HG03159 (cell line): ENCODE results near the gene STAMBPL1.
"Not testable (repeated sequence)": the region's sequence is repeated elsewhere in the genome, so short reads cannot be mapped to it uniquely, and the experiment has no call there.

Experiments used
- ATAC-seq: cut with Tn5 transposase; IDR thresholded peaks from one replicate; pipeline ENCODE4 v1.9.1; 2021; ENCODE audit warnings: mild to moderate bottlenecking, moderate library complexity; ENCODE audit not compliant: unreplicated experiment

The STAMBPL1 gene

DNA sequence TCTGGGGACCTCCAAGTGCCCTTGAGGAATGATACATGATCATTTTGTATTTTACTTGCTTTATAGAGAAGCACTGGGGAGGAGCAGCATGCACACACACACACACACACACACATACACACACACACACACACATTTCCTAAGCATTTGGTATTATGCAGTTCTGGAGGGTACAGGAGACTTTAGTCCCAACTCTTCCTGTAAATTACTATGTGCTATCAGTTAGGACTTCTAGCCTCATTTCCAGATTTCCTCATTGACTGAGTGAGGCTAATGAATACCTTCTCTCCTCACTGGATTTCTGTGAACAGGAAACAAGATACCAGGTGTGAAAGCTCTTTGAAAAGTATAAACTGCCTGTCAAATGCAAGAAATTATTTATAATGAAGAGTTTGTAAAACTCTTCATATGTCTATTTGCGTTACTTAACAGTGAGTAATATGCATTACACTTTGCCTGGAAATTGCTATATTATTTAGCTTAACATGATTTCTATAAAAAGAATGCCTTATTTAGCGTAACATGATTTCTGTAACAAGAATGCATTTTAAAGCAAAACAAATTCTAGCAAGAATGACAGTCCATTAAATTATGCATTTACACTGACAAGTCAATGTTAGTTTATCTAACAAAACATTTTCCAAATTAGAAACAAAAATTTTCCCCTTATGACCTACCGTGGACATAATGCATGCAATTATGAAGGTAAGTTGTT, 38.3 kb downstream of the STAMBPL1 start:
- ATAC-seq, result no peak

DNA sequence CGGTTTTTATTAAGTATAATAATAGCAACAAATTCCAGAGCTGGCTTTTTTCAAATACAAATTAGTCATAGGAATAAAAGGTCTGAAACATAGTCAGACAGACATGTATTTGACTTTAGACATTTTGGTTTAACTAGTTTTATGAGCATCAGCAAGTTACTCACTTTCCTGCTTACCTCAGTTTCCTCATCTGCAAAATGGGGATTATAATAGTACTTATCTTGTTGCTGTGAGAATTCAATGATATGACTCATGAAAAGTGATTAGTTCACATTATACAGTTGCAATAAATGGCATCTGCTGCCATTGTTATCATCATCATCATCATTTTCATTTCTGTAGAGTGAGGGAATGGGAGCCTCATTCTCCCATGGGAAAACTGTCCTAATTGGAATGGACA, 39.0 kb downstream of the STAMBPL1 start:
- ATAC-seq, result no peak

DNA sequence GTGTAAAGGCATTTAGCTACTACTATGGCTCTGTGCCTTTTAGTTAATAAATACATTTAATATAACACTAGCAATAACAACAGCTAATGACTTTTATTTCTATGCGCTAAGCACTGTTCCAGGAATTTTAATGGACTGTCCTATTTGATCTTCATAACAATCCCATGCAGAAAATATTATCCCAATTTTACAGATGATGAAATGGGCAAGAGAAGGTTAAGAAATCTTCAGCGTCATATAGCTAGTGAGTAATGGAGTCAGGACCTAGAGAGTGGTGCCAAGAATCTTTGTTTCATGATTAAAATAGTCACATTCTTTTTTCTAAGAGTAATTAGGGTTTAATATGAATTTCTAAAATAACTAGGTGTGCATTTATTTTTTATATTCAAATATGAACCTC, 40.2 kb downstream of the STAMBPL1 start:
- ATAC-seq, result no peak

DNA sequence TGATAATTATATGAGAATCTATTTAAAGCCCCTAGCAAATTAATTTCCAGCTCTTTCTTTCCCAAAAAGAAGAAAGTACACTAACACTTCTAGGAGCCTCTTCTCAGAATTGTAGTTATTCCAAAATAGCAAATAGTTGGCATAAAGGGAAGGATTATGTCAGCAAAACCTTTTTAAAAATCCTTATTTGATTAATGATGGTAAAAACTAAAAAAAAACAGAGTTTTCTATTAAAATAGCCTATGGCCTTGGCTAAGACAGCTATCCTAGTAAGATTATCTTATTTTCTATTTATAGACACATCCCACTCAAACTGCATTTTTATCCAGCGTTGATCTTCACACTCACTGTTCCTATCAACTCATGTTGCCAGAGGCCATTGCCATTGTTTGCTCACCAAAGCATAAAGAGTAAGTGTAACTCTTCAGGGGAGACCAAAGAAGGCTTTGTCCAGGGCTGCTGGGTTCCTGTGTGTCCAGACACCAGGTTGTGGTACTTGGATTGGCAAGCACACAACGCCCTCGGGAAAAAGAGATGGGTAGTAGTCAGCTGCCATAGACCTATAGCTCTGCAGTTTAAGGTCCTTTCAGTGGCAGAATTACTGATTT, 41.0 kb downstream of the STAMBPL1 start:
- ATAC-seq, result no peak

DNA sequence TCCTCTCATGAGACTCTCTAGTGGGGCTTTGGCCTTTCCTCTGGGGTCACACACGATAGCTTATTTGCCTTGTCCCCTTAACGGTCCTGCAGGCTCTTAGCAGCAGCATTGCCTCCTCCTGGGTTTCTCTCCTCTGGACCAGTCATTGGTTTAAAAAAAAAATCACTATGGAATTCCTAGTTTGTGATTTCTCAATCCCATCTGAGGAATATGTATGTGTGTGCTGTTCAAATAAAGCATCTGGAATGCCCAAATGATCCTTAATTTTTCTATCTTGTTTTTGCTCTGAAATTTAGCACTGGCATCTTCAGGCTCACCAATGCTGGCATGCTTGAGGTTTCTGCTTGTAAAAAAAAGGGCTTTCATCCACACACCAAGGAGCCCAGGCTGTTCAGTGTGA, 42.0 kb downstream of the STAMBPL1 start:
- ATAC-seq, result no peak

- ATAC-seq, result no peak
Measured at GRCh38 chr10:88923520-88923919, 43.5 kb downstream of the STAMBPL1 start.

GRCh38 chr10:88926566-88927415, 46.7 kb downstream of the STAMBPL1 start:
- no peak for ATAC-seq

DNA sequence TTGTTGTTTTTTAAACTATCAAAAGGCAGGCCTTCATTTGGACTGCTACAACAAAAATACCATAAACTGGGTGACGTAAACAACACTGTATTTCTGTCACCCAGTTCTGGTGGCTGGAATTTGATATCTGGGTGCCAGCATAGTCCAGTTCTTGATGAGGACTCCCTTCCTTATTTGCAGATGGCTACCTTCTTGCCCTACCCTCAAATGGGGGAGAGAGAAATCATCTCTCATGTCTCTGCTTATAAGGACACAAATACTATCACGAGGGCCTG, 47.3 kb downstream of the STAMBPL1 start:
- ATAC-seq, result no peak

- ATAC-seq, result no peak
Measured at GRCh38 chr10:88928254-88928653, 48.2 kb downstream of the STAMBPL1 start.

DNA sequence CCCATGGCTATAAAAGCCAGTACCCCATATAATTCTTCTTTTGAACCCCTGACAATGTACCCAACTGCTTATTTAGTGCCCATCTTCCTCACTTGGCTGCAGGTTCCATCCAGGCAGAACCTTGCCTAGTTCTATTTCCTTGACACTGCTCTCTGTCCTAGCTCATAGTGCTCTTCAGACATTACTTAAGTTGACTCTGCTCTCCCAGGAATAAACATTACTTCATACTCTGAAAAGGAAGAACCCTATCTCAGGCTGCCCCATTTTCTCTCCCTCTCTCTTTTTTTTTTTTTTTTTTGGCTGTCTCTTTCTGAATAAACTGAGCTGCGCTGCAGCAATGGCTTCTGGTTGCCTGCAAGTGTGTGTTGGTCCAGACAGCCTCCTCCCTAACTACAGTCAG, 51.5 kb downstream of the STAMBPL1 start:
- no peak for ATAC-seq

DNA sequence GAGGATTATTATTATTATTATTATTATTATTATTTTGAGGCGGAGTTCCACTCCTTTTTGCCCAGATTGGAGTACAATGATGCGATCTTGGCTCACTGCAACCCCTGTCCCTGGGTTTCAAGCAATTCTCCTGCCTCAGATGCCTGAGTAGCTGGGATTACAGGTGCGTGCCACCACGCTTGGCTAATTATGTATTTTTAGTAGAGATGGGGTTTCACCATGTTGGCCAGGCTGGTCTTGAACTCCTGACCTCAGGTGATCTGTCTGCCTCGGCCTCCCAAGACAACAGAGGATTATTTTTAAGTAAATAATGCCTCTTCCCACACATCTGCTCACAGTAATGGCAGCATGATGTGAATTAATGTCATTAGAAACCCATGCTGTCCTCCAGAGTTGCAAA, 52.0 kb downstream of the STAMBPL1 start:
- ATAC-seq, result not testable (repeated sequence)

GRCh38 chr10:88932539-88933256, 52.7 kb downstream of the STAMBPL1 start:
- ATAC-seq, result peak; percentile 61

- no peak for ATAC-seq
Measured at GRCh38 chr10:88933564-88933963, 53.5 kb downstream of the STAMBPL1 start.

DNA sequence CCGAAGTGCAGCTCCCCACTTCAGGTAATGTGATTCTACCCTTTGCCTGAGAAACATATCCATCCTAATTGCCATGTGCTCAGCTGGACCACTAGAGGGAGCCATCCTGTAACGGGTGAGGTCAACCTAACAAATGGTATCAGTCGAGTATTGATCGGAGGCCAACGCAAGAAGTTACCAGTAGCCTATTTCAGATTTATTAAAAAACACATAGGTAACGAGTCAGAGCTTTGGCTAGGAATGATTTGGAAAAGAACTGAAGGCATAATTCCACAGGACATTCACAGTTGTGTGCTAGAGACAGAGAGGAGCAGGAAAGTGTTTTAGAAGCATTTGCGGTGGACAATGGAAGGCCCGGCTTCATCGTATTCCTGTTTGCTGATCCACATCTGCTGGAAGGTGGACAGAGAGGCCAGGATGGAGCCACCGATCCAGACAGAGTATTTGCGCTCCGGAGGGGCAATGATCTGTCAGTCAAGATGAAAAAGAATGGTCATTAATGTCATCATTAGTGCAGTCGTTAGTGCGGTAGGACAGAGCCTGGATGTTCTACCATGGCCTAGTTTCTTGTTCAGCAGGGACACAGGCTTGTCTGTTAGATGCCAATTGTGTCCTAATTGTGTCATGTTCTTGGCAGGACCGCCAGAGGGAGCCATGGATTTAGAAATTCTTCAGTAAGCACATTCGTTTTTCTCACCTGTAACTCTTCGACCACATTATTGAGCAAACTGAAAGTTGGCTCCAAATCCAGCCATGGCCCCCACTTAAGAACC, 55.0 kb downstream of the STAMBPL1 start:
- ATAC-seq, result peak; percentile 46

GRCh38 chr10:88936656-88937055, 56.6 kb downstream of the STAMBPL1 start:
- ATAC-seq, result no peak

DNA sequence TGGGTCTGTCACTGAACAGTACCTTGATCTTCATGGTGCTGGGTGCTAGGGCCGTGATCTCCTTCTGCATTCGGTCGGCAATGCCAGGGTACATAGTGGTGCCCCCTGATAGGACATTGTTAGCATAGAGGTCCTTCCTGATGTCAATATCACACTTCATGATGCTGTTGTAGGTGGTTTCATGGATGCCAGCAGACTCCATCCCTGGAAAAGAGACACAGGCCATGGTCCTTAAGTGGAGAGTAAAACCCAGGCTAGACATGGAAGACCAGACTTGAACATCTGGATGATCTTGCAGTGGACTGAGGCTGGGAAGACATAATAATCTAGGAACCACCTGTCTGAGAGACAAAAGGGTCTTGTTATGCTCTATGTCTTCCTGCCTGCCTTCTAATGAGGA, 58.0 kb downstream of the STAMBPL1 start:
- ATAC-seq, result no peak

DNA sequence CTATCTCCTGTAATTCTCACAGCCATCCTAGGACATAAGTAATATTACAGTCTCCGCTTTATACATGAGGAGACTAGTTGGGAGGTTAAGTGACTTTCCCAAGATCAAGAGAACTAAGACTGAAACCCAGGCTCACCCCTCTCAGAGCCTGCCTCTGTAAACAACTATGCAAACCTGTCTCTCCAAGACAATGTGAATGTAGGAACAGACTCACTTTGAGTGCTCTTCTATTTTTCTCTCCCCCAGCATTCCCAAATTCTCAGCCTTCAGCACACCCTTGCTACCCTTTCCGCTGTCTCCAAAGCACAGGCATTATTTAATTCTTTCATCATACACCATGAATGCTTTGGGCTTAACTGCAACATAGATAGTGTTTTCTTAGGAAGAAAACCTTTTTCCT, 58.9 kb downstream of the STAMBPL1 start:
- ATAC-seq, result no peak

- ATAC-seq, result no peak
Measured at GRCh38 chr10:88941026-88941425, 61.0 kb downstream of the STAMBPL1 start.

GRCh38 chr10:88943778-88944177, 63.7 kb downstream of the STAMBPL1 start:
- ATAC-seq, result no peak

DNA sequence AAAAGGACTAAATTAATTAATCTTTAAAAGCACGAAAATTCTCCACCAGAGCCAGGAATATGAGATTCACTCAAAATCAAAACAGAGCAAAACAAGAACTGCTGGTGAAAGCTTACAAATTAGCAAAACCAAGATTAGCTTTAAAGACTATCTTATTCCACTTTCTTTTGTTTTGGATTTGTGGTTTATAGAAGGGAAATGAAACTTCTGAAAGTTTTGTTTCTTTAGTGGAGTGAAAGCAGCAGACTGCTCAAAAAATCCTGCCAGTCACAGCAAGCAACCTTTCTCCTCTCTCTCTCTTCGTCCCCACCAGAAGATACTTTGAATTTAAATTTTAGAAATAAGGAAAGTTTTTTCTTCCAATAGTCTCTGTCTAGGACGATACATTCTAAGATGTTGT, 64.8 kb downstream of the STAMBPL1 start:
- peak; percentile 54 for ATAC-seq

DNA sequence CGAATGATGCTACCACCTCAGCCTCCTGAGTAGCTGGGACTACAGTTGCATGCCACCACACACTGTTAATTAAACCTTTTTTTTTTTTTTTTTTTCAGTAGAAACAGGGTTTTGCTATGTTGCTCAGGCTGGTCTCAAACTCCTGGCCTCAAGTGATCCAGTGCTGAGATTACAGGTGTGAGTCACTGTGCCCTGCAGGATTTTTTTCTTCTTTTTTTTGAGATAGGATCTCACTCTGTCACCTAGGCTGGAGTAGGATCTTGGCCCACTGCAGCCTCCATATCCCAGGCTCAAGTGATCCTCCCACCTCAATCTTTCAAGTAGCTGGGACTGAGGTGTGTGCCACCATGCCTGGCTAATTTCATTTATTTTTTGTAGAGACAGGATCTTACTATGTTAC, 66.2 kb downstream of the STAMBPL1 start:
- ATAC-seq, result no peak
